GM12892 (cell line): ENCODE data around the gene LIFR.

Experiments
- POLR2A ChIP-seq: IDR thresholded peaks from 2 replicates; pipeline ENCODE4 v1.6.1; 2011; ENCODE audit warnings: low read depth, low read length, control low read depth
- POLR2AphosphoS5 ChIP-seq: IDR thresholded peaks from 2 replicates; pipeline ENCODE4 v1.6.1; 2011; ENCODE audit warnings: low read depth, low read length, control low read depth

GRCh38 chr5:38540314-38540713, 16.1 kb downstream of the LIFR start:
- TF ChIP-seq POLR2AphosphoS5 (no peak), POLR2A (no peak)
